Brain microvascular endothelial cell (primary cell): ENCODE results near the gene PEA15.

Source experiments
- DNase-seq: peaks from one replicate; pipeline ENCODE4 v3.0.0-alpha.2; 2020
- H3K27ac ChIP-seq: fragments of 250-450 bp; sonication (Bioruptor Pico); 2 replicates; pipeline ENCODE4 v1.5.1; 2020; ENCODE audit warnings: mild to moderate bottlenecking, moderate library complexity
- H3K27me3 ChIP-seq: fragments of 250-450 bp; sonication (Bioruptor Pico); replicated peaks from 2 replicates; pipeline ENCODE4 v1.5.1; 2020; ENCODE audit warnings: mild to moderate bottlenecking
- H3K36me3 ChIP-seq: fragments of 250-450 bp; sonication (Bioruptor Pico); replicated peaks from 2 replicates; pipeline ENCODE4 v1.5.1; 2020; ENCODE audit warnings: mild to moderate bottlenecking
- H3K4me3 ChIP-seq: 2 replicates; pipeline ENCODE4 v1.5.1; 2011; ENCODE audit warnings: low read depth, mild to moderate bottlenecking, control low read depth, low read length, moderate library complexity
- CTCF ChIP-seq: IDR thresholded peaks from 2 replicates; pipeline ENCODE4 v1.5.1; 2011; ENCODE audit warnings: low read depth, mild to moderate bottlenecking, moderate library complexity, low read length, control low read depth, inconsistent platforms; ENCODE audit errors: missing control alignments
- in situ Hi-C: cut with HindIII; loops from 2 replicates; pipeline ENCODE4 v1.10.0; 2017; ENCODE audit warnings: low sequenced_read_pairs, low pct_ligation_motif_present

PEA15 gene

GRCh38 chr1:160205242-160206035, at the start of gene PEA15:
Gene PEA15, plus strand, starts transcription at chr1:160205384. Its CDS starts 6,161 bp downstream, at chr1:160211545.
- H3K36me3 ChIP-seq: peaks cover 31% of the 10 kb centered on the region
- H3K27me3 ChIP-seq: no peaks in the 10 kb centered on the region
- peak within 1 kb of the TSS; percentile 97 for H3K4me3 ChIP-seq
- peak; percentile 35 for DNase-seq
- peak within 1 kb of the TSS; percentile 86 for H3K27ac ChIP-seq
- in situ Hi-C loops: no loop called here
- no peak for TF ChIP-seq CTCF

- H3K27me3 ChIP-seq: no peaks in the 10 kb centered on the region
- no peak for DNase-seq
- no peak overlapping the region for H3K4me3 ChIP-seq
- no peaks in the 10 kb centered on the region for H3K36me3 ChIP-seq
- TF ChIP-seq CTCF: no peak
- H3K27ac ChIP-seq: no peak overlapping the region
- in situ Hi-C loops: no loop called here
Observed at GRCh38 chr1:160156361-160156760, 48.8 kb upstream of the PEA15 start.

- no peak overlapping the region for H3K27ac ChIP-seq
- TF ChIP-seq CTCF: no peak
- no peak for DNase-seq
- in situ Hi-C loops: no loop called here
- no peaks in the 10 kb centered on the region for H3K27me3 ChIP-seq
- no peak overlapping the region for H3K4me3 ChIP-seq
- H3K36me3 ChIP-seq: no peaks in the 10 kb centered on the region
Observed at GRCh38 chr1:160157174-160157573, 48.0 kb upstream of the PEA15 start.

- no peak overlapping the region for H3K4me3 ChIP-seq
- H3K27me3 ChIP-seq: no peaks in the 10 kb centered on the region
- TF ChIP-seq CTCF: no peak
- no peak overlapping the region for H3K27ac ChIP-seq
- no peaks in the 10 kb centered on the region for H3K36me3 ChIP-seq
- no peak for DNase-seq
- in situ Hi-C loops: no loop called here
Observed at GRCh38 chr1:160158031-160158430, 47.2 kb upstream of the PEA15 start.

- Histone ChIP-seq H3K4me3 (no peak overlapping the region), H3K36me3 (no peaks in the 10 kb centered on the region), H3K27ac (no peak overlapping the region), H3K27me3 (no peaks in the 10 kb centered on the region)
- DNase-seq: no peak
- in situ Hi-C loops: no loop called here
- TF ChIP-seq CTCF: no peak
Observed at GRCh38 chr1:160158534-160158933, 46.6 kb upstream of the PEA15 start.

GRCh38 chr1:160159846-160160245, 45.3 kb upstream of the PEA15 start:
- Histone ChIP-seq H3K27me3 (no peaks in the 10 kb centered on the region), H3K27ac (no peak overlapping the region), H3K36me3 (no peaks in the 10 kb centered on the region), H3K4me3 (no peak overlapping the region)
- no peak for DNase-seq
- no peak for TF ChIP-seq CTCF
- in situ Hi-C loops: no loop called here
